Esophagus muscularis mucosa (tissue), 3 donors: ENCODE measurements around the gene AIPL1.

Experiments used
- CTCF ChIP-seq, 3 experiments: fragments of 200-600 bp in 2 of 3; fragments of 450-650 bp in 1 of 3; sonication (generic) in 2 of 3; IDR thresholded peaks; one replicate each; pipeline ENCODE4 v1.5.1; 2017 to 2019; ENCODE audit warnings: antibody characterized with exemption in 3 of 3, mild to moderate bottlenecking in 2 of 3, moderate library complexity in 1 of 3
- POLR2AphosphoS5 ChIP-seq, 2 donors: sonication (generic); formaldehyde crosslinking; IDR thresholded peaks; one replicate each; pipeline ENCODE4 v1.6.1; 2017; ENCODE audit warnings: antibody characterized with exemption in 2 of 2

- TF ChIP-seq CTCF (IDR thresholded peaks at IDR 0.05) (no peak), POLR2AphosphoS5 (IDR thresholded peaks at IDR 0.05) (no peak)
Observed at GRCh38 chr17:6456321-6456720, 21.4 kb upstream of the AIPL1 start.
